HFFc6 (cell line): ENCODE measurements around the gene AMOTL2. TPM values are rescaled to one million over a fixed set of nuclear protein-coding genes. Genes with fewer than 3 reads are reported as not detected.

Experiments
- DNase-seq: peaks from one replicate; pipeline ENCODE4 v3.0.0-alpha.2; 2018
- H3K27ac Mint-ChIP-seq: 2 replicates; pipeline ENCODE4 v1.8.0; 2020; ENCODE audit warnings: mild to moderate bottlenecking, mixed read lengths
- H3K27me3 Mint-ChIP-seq: 2 replicates; pipeline ENCODE4 v1.8.0; 2021; ENCODE audit warnings: mild to moderate bottlenecking, moderate library complexity, mixed read lengths; ENCODE audit not compliant: insufficient read depth
- H3K36me3 Mint-ChIP-seq: 2 replicates; pipeline ENCODE4 v1.8.0; 2021; ENCODE audit warnings: low read depth, mixed read lengths
- H3K4me1 Mint-ChIP-seq: 2 replicates; pipeline ENCODE4 v1.8.0; 2020; ENCODE audit warnings: low read depth, mixed read lengths
- H3K4me3 Mint-ChIP-seq: 2 replicates; pipeline ENCODE4 v1.8.0; 2020; ENCODE audit warnings: mild to moderate bottlenecking, moderate library complexity, mixed read lengths
- H3K9me3 Mint-ChIP-seq: 2 replicates; pipeline ENCODE4 v1.8.0; 2020; ENCODE audit warnings: mild to moderate bottlenecking, mixed read lengths
- CTCF ChIP-seq: fragments of 200-600 bp; sonication (generic); IDR thresholded peaks from 2 replicates; pipeline ENCODE4 v1.5.0; 2021; ENCODE audit warnings: antibody characterized with exemption, mild to moderate bottlenecking
- total RNA-seq, 6 experiments: library from RNA; stranded (reverse); fragmentation: NEBNext Ultra II Directional; extraction: Animal tissue kit (Norgen Biotek cat#: 25700); gene quantifications; 2 replicates in 1 of 6; 3 replicates in 5 of 6; pipeline ENCODE4 v1.2.3, GENCODE V29; 2021

Gene AMOTL2
- total RNA-seq, 6 experiments from 2014 or later = 244 to 311 (median 274) TPM

- peaks cover 48% of the 10 kb centered on the region for H3K4me1 Mint-ChIP-seq
- peaks cover 27% of the 10 kb centered on the region for H3K27me3 Mint-ChIP-seq
- peaks cover 26% of the 10 kb centered on the region for H3K9me3 Mint-ChIP-seq
- DNase-seq = peak; percentile 89
- no peak overlapping the region; the same call in 1 of the 2 replicates for H3K4me3 Mint-ChIP-seq
- no peak for TF ChIP-seq CTCF
- peak overlapping the region; percentile 84 for H3K27ac Mint-ChIP-seq
- H3K36me3 Mint-ChIP-seq = peaks cover 32% of the 10 kb centered on the region
These were observed 25.7 kb downstream of the AMOTL2 start for GRCh38 chr3:134348524-134348923.

- TF ChIP-seq CTCF = no peak
- DNase-seq = no peak
- Mint-ChIP-seq H3K9me3 (peaks cover 16% of the 10 kb centered on the region), H3K27me3 (peaks cover 18% of the 10 kb centered on the region), H3K36me3 (peaks cover 24% of the 10 kb centered on the region), H3K4me1 (peaks cover 38% of the 10 kb centered on the region), H3K27ac (no peak overlapping the region), H3K4me3 (no peak overlapping the region)
These were observed 26.7 kb downstream of the AMOTL2 start for GRCh38 chr3:134347551-134347950.

GRCh38 chr3:134346744-134347143 is 27.5 kb downstream of the AMOTL2 start:
- no peak for TF ChIP-seq CTCF

GRCh38 chr3:134345202-134345601 is 29.0 kb downstream of the AMOTL2 start:
- peaks cover 1% of the 10 kb centered on the region; the same call in 1 of the 2 replicates for H3K27me3 Mint-ChIP-seq
- H3K4me1 Mint-ChIP-seq = peaks cover 47% of the 10 kb centered on the region
- peaks cover 17% of the 10 kb centered on the region for H3K36me3 Mint-ChIP-seq
- no peak for DNase-seq
- no peak overlapping the region for H3K27ac Mint-ChIP-seq
- H3K9me3 Mint-ChIP-seq = peaks cover 14% of the 10 kb centered on the region
- no peak for TF ChIP-seq CTCF
- no peak overlapping the region for H3K4me3 Mint-ChIP-seq

More at GRCh38 chr3:134346744-134347143, 27.5 kb downstream of the AMOTL2 start:
- DNase-seq = no peak
- peaks cover 14% of the 10 kb centered on the region for H3K9me3 Mint-ChIP-seq
- peaks cover 9% of the 10 kb centered on the region for H3K27me3 Mint-ChIP-seq
- H3K36me3 Mint-ChIP-seq = peaks cover 18% of the 10 kb centered on the region
- peaks cover 35% of the 10 kb centered on the region for H3K4me1 Mint-ChIP-seq
- H3K27ac Mint-ChIP-seq = no peak overlapping the region
- no peak overlapping the region for H3K4me3 Mint-ChIP-seq

GRCh38 chr3:134344560-134344959 is 29.7 kb downstream of the AMOTL2 start:
- H3K36me3 Mint-ChIP-seq = peaks cover 17% of the 10 kb centered on the region
- H3K4me1 Mint-ChIP-seq = peaks cover 45% of the 10 kb centered on the region
- no peak for DNase-seq
- H3K27ac Mint-ChIP-seq = no peak overlapping the region
- H3K9me3 Mint-ChIP-seq = peaks cover 14% of the 10 kb centered on the region
- peaks cover 1% of the 10 kb centered on the region; the same call in 1 of the 2 replicates for H3K27me3 Mint-ChIP-seq
- H3K4me3 Mint-ChIP-seq = no peak overlapping the region
- TF ChIP-seq CTCF = no peak

GRCh38 chr3:134342259-134342658 is 32.0 kb downstream of the AMOTL2 start:
- Mint-ChIP-seq H3K9me3 (peaks cover 10% of the 10 kb centered on the region), H3K4me1 (peaks cover 36% of the 10 kb centered on the region), H3K27me3 (no peaks in the 10 kb centered on the region), H3K36me3 (peaks cover 12% of the 10 kb centered on the region), H3K4me3 (no peak overlapping the region), H3K27ac (no peak overlapping the region)
- no peak for TF ChIP-seq CTCF
- no peak for DNase-seq
